HepG2 (cell line): ENCODE results near the gene GCNT2. TPM values are rescaled to one million over a fixed set of nuclear protein-coding genes. Genes with fewer than 3 reads are reported as not detected.

Experiments used
- ASH2L ChIP-seq: fragments of 300-600, 200-600 bp; sonication (generic); IDR thresholded peaks from 2 replicates; pipeline ENCODE4 v1.7.0; 2017; ENCODE audit warnings: low read depth, mild to moderate bottlenecking, moderate library complexity, mixed read lengths, low read length; ENCODE audit not compliant: insufficient read length
- E2F1 ChIP-seq: sonication (generic); formaldehyde crosslinking; IDR thresholded peaks from 2 replicates; pipeline ENCODE4 v1.5.0; 2020; ENCODE audit warnings: missing genetic modification reagents
- FIP1L1 ChIP-seq: fragments of 200-400 bp; formaldehyde crosslinking; IDR thresholded peaks from 2 replicates; pipeline ENCODE4 v1.6.1; 2018; ENCODE audit warnings: low read depth, mild to moderate bottlenecking, low read length, moderate library complexity, borderline replicate concordance; ENCODE audit not compliant: insufficient read depth
- FOSL2 ChIP-seq: sonication (generic); formaldehyde crosslinking; IDR thresholded peaks from 2 replicates; pipeline ENCODE4 v1.4.0; 2020; ENCODE audit warnings: missing genetic modification reagents
- HNRNPUL1 ChIP-seq: fragments of 200-400 bp; formaldehyde crosslinking; IDR thresholded peaks from 2 replicates; pipeline ENCODE4 v1.6.1; 2017; ENCODE audit warnings: low read depth, mild to moderate bottlenecking, low read length, moderate library complexity
- JUND ChIP-seq: sonication (generic); formaldehyde crosslinking; IDR thresholded peaks from 2 replicates; pipeline ENCODE4 v1.8.0; 2022; ENCODE audit warnings: mild to moderate bottlenecking, missing genetic modification reagents
- MXD3 ChIP-seq: IDR thresholded peaks from 2 replicates; pipeline ENCODE4 v1.6.1; 2016; ENCODE audit warnings: mild to moderate bottlenecking, missing biosample characterization, missing genetic modification reagents
- ONECUT2 ChIP-seq: sonication (generic); formaldehyde crosslinking; IDR thresholded peaks from 2 replicates; pipeline ENCODE4 v1.4.0; 2020; ENCODE audit warnings: missing genetic modification reagents
- RCOR2 ChIP-seq: IDR thresholded peaks from 2 replicates; pipeline ENCODE4 v1.6.1; 2016; ENCODE audit warnings: missing biosample characterization, missing genetic modification reagents
- SOX5 ChIP-seq: IDR thresholded peaks from 2 replicates; pipeline ENCODE4 v1.6.1; 2016; ENCODE audit warnings: borderline replicate concordance
- ZNF142 ChIP-seq: sonication (generic); formaldehyde crosslinking; IDR thresholded peaks from 2 replicates; pipeline ENCODE4 v1.4.0; 2020; ENCODE audit warnings: missing genetic modification reagents
- ZNF441 ChIP-seq: sonication (generic); formaldehyde crosslinking; IDR thresholded peaks from 2 replicates; pipeline ENCODE4 v1.7.0; 2021; ENCODE audit warnings: missing genetic modification reagents, borderline replicate concordance
- ZNF609 ChIP-seq: sonication (generic); formaldehyde crosslinking; IDR thresholded peaks from 2 replicates; pipeline ENCODE4 v1.4.0; 2020; ENCODE audit warnings: mild to moderate bottlenecking, missing genetic modification reagents, borderline replicate concordance
- ZNF670 ChIP-seq: sonication (generic); formaldehyde crosslinking; IDR thresholded peaks from 2 replicates; pipeline ENCODE4 v1.8.0; 2022; ENCODE audit warnings: mild to moderate bottlenecking, missing genetic modification reagents, borderline replicate concordance
- ZSCAN22 ChIP-seq: sonication (generic); formaldehyde crosslinking; IDR thresholded peaks from 2 replicates; pipeline ENCODE4 v1.4.0; 2020; ENCODE audit warnings: mild to moderate bottlenecking, missing genetic modification reagents
- polyA plus RNA-seq, 8 experiments: library from polyadenylated mRNA; depleted of rRNA in 3 of 8; stranded (reverse) in 7 of 8; unstranded in 1 of 8; fragments of >200 nt; fragmentation: Illumina TruSeq in 4 of 8; extraction: Trizol in 4 of 8; gene quantifications; 2 replicates each; pipeline versions ENCODE4 v1.2.1 to v1.2.3, GENCODE V29; 2011 to 2016; ENCODE audit warnings: low read depth in 4 of 8, missing spikeins in 1 of 8, mixed read lengths in 1 of 8; ENCODE audit not compliant: insufficient read depth in 1 of 8
- total RNA-seq, 5 experiments: library from RNA; depleted of rRNA; stranded (reverse); fragments of >200 nt; fragmentation: Illumina TruSeq; extraction: Trizol; gene quantifications; 2 replicates each; pipeline ENCODE4 v1.2.3, GENCODE V29; 2016; ENCODE audit warnings: low read depth in 1 of 5

GCNT2 gene
- total and polyA plus RNA-seq, 2 of the 13 experiments (the other 11 are each of a cell fraction or from before 2014, with no cell fraction given), result 11.8 to 31.9 TPM

GRCh38 chr6:10528158-10528981 is 7.2 kb downstream of the GCNT2 start (continued):
- TF ChIP-seq ZNF609 (CRISPR knock-in tag) (no peak), ONECUT2 (CRISPR knock-in tag) (no peak), SOX5 (CRISPR knock-in tag) (peak; percentile 72; the same call in 1 of the 2 replicates), ASH2L (peak; percentile 51), RCOR2 (CRISPR knock-in tag) (no peak), ZNF142 (CRISPR knock-in tag) (no peak), ZNF670 (CRISPR knock-in tag) (no peak), MXD3 (CRISPR knock-in tag) (no peak), ZSCAN22 (no peak), ZNF441 (CRISPR knock-in tag) (peak; percentile 32; the same call in 1 of the 2 replicates), FIP1L1 (no peak), FOSL2 (CRISPR knock-in tag) (peak; percentile 59), HNRNPUL1 (no peak), E2F1 (CRISPR knock-in tag) (no peak), JUND (CRISPR knock-in tag) (no peak)
